Body of pancreas (tissue), 4 donors: Measurements from ENCODE around the gene CARD19.

Experiments used
- POLR2A ChIP-seq, 3 donors: fragments of 450-650 bp; IDR thresholded peaks; one replicate each; pipeline ENCODE4 v1.6.1; 2016; ENCODE audit warnings: antibody characterized with exemption in 3 of 3, mild to moderate bottlenecking in 2 of 3
- TF ChIP-seq, protein P1 (sequence below), 7 experiments: fragments of 450-650 bp in 4 of 7; fragments of 200-600 bp in 3 of 7; sonication (generic) in 3 of 7; IDR thresholded peaks; one replicate each; pipeline ENCODE4 v1.5.1; 2016 to 2019; ENCODE audit warnings: antibody characterized with exemption in 7 of 7

DNA sequence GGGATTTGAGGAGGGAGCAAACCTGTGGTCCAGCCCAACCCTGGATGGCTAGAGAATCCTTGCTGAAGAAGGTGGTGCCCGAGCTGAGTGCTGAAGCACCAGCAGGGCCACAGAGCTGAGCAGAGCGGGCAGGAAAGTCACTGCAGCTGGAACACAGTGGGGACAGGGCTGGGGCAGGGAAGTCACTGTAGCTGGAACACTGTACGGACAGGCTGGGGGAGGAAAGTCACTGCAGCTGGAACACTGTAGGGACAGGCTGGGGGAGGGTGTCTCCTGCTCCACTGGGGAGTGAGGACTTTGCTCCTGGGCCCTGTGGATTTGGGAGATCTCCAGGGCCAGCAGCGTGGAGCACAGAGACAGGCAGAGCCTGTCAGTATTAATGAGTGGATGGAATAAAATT, 46.5 kb upstream of the CARD19 start:
- TF ChIP-seq, protein P1, sequence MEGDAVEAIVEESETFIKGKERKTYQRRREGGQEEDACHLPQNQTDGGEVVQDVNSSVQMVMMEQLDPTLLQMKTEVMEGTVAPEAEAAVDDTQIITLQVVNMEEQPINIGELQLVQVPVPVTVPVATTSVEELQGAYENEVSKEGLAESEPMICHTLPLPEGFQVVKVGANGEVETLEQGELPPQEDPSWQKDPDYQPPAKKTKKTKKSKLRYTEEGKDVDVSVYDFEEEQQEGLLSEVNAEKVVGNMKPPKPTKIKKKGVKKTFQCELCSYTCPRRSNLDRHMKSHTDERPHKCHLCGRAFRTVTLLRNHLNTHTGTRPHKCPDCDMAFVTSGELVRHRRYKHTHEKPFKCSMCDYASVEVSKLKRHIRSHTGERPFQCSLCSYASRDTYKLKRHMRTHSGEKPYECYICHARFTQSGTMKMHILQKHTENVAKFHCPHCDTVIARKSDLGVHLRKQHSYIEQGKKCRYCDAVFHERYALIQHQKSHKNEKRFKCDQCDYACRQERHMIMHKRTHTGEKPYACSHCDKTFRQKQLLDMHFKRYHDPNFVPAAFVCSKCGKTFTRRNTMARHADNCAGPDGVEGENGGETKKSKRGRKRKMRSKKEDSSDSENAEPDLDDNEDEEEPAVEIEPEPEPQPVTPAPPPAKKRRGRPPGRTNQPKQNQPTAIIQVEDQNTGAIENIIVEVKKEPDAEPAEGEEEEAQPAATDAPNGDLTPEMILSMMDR (IDR thresholded peaks at IDR 0.05), result no peak
- TF ChIP-seq POLR2A (IDR thresholded peaks at IDR 0.05), result no peak
